ENCODE results near the gene MYO16.

The MYO16 gene

DNA sequence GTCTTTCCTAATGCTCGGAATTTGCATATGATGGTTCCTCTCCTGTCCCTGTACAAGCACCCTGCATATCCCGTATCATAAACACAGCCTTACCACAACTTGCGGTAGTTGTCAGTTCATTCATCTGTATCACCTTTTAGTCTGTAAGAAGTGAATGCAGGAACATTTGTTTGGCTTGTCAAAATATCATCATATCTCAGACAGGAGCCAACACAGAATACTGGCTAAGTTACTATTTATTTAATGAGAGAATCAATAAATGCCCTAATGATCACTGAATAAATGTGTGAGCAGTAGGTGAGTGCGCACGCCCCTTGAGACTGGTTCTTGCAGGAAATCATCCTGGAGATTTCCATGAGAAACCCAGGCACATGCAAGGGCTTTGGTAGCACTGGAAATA, 182.8 kb downstream of the MYO16 start:
- Histone ChIP-seq H3K9me2 (replicated peaks; ENCODE audit: control insufficient read depth, low read length) (no peaks in the 10 kb centered on the region), H3K27me3 (ENCODE audit: control insufficient read depth, low read length) (no peaks in the 10 kb centered on the region), H3K4me1 (ENCODE audit: control insufficient read depth, low read length) (no peaks in the 10 kb centered on the region), H3F3A (ENCODE audit: control insufficient read depth, insufficient read depth) (no peaks in the 10 kb centered on the region), H3K4me3 (ENCODE audit: low read length) (no peak overlapping the region), H3K36me3 (ENCODE audit: control insufficient read depth, low read length) (no peaks in the 10 kb centered on the region), H3K79me2 (ENCODE audit: control insufficient read depth, low read length) (no peaks in the 10 kb centered on the region), H3K9me3 (ENCODE audit: control insufficient read depth, insufficient read depth, low read length) (no peaks in the 10 kb centered on the region), H3K27ac (ENCODE audit: low read depth, low read length) (no peak overlapping the region), H3K4me2 (ENCODE audit: low read length) (no peak overlapping the region), H4K20me1 (ENCODE audit: control insufficient read depth, insufficient read depth, low read depth, low read length) (no peaks in the 10 kb centered on the region)
- TF ChIP-seq, protein P1, sequence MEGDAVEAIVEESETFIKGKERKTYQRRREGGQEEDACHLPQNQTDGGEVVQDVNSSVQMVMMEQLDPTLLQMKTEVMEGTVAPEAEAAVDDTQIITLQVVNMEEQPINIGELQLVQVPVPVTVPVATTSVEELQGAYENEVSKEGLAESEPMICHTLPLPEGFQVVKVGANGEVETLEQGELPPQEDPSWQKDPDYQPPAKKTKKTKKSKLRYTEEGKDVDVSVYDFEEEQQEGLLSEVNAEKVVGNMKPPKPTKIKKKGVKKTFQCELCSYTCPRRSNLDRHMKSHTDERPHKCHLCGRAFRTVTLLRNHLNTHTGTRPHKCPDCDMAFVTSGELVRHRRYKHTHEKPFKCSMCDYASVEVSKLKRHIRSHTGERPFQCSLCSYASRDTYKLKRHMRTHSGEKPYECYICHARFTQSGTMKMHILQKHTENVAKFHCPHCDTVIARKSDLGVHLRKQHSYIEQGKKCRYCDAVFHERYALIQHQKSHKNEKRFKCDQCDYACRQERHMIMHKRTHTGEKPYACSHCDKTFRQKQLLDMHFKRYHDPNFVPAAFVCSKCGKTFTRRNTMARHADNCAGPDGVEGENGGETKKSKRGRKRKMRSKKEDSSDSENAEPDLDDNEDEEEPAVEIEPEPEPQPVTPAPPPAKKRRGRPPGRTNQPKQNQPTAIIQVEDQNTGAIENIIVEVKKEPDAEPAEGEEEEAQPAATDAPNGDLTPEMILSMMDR (IDR thresholded peaks at IDR 0.05; ENCODE audit: low read depth, low read length, poor library complexity, severe bottlenecking): no peak
- TF ChIP-seq EZH2phosphoT487 (IDR thresholded peaks at IDR 0.05; ENCODE audit: borderline replicate concordance, low read length): no peak

DNA sequence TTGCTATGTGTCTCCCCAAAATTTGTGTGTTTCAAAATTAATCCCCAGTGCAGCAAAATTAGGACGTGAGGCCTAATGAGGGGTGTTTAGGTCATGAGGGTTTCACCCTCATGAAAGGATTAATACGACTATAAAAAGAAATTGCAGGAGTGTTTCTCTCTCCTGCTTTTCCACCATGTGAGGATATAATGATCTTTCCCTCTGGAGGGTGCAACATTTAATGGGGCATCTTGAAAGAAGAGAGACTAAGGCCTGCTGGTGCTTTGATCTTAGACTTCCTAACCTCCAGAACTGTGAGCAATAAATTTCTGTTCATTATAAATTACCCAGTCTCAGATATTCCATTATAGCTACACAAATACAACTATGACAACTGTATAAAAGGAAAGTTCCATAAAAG, 183.2 kb downstream of the MYO16 start:
- H3F3A ChIP-seq (ENCODE audit: control insufficient read depth, insufficient read depth): no peaks in the 10 kb centered on the region
- TF ChIP-seq EZH2phosphoT487 (IDR thresholded peaks at IDR 0.05; ENCODE audit: borderline replicate concordance, low read length): no peak
- TF ChIP-seq, protein P1 (IDR thresholded peaks at IDR 0.05; ENCODE audit: low read depth, low read length, poor library complexity, severe bottlenecking): no peak
- H3K27ac ChIP-seq (ENCODE audit: low read depth, low read length): no peak overlapping the region
- no peaks in the 10 kb centered on the region for H3K9me2 ChIP-seq (replicated peaks; ENCODE audit: control insufficient read depth, low read length)
- H3K4me1 ChIP-seq (ENCODE audit: control insufficient read depth, low read length): no peaks in the 10 kb centered on the region
- no peak overlapping the region for H3K4me2 ChIP-seq (ENCODE audit: low read length)
- no peaks in the 10 kb centered on the region for H4K20me1 ChIP-seq (ENCODE audit: control insufficient read depth, insufficient read depth, low read depth, low read length)
- no peak overlapping the region for H3K4me3 ChIP-seq (ENCODE audit: low read length)
- no peaks in the 10 kb centered on the region for H3K27me3 ChIP-seq (ENCODE audit: control insufficient read depth, low read length)
- H3K9me3 ChIP-seq (ENCODE audit: control insufficient read depth, insufficient read depth, low read length): no peaks in the 10 kb centered on the region
- H3K36me3 ChIP-seq (ENCODE audit: control insufficient read depth, low read length): no peaks in the 10 kb centered on the region
- H3K79me2 ChIP-seq (ENCODE audit: control insufficient read depth, low read length): no peaks in the 10 kb centered on the region

DNA sequence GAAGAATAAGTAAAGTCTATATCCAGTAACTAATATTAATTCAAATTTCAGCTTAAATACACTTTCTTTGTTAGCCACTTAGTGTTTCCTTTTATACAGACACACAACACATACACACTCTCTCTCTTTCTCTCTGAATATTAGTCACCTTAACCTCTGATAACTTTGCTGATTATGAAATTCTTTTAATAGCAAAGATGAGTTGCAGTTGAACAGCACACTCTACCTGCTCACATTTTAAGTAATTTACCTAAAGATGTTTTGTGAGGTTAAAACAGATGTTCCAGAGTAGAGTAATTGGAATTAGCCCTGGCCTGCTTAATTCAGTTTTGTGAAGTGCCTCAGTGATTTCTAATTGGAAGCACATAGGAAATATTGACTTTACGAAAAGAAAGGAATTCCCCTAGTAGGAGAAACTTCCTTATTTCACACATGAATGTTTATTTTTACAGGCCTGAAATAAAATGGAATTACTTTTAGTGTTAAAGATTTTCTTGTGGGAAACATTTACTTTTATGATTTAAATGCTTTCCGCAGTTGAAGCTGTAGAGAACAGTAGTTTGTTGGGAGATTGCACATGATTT, 184.3 kb downstream of the MYO16 start:
- H3K4me1 ChIP-seq (ENCODE audit: control insufficient read depth, low read length): no peaks in the 10 kb centered on the region
- no peaks in the 10 kb centered on the region for H3K79me2 ChIP-seq (ENCODE audit: control insufficient read depth, low read length)
- H3K4me2 ChIP-seq (ENCODE audit: low read length): no peak overlapping the region
- H3K27me3 ChIP-seq (ENCODE audit: control insufficient read depth, low read length): no peaks in the 10 kb centered on the region
- no peaks in the 10 kb centered on the region for H4K20me1 ChIP-seq (ENCODE audit: control insufficient read depth, insufficient read depth, low read depth, low read length)
- no peaks in the 10 kb centered on the region for H3K9me2 ChIP-seq (replicated peaks; ENCODE audit: control insufficient read depth, low read length)
- no peak overlapping the region for H3K4me3 ChIP-seq (ENCODE audit: low read length)
- H3F3A ChIP-seq (ENCODE audit: control insufficient read depth, insufficient read depth): no peaks in the 10 kb centered on the region
- H3K36me3 ChIP-seq (ENCODE audit: control insufficient read depth, low read length): no peaks in the 10 kb centered on the region
- H3K27ac ChIP-seq (ENCODE audit: low read depth, low read length): no peak overlapping the region
- H3K9me3 ChIP-seq (ENCODE audit: control insufficient read depth, insufficient read depth, low read length): no peaks in the 10 kb centered on the region
- no peak for TF ChIP-seq EZH2phosphoT487 (IDR thresholded peaks at IDR 0.05; ENCODE audit: borderline replicate concordance, low read length)
- TF ChIP-seq, protein P1 (IDR thresholded peaks at IDR 0.05; ENCODE audit: low read depth, low read length, poor library complexity, severe bottlenecking): no peak
